HG02938 (cell line): Measurements from ENCODE around the gene KIF26B.

Experiments
- ATAC-seq: cut with Tn5 transposase; IDR thresholded peaks from one replicate; pipeline ENCODE4 v1.9.1; 2021; ENCODE audit warnings: mild to moderate bottlenecking, moderate library complexity; ENCODE audit not compliant: unreplicated experiment

KIF26B gene

GRCh38 chr1:245205864-245206263 is 51.1 kb downstream of the KIF26B start:
- no peak for ATAC-seq

- no peak for ATAC-seq
Observed at GRCh38 chr1:245207056-245207638, 52.4 kb downstream of the KIF26B start.

DNA sequence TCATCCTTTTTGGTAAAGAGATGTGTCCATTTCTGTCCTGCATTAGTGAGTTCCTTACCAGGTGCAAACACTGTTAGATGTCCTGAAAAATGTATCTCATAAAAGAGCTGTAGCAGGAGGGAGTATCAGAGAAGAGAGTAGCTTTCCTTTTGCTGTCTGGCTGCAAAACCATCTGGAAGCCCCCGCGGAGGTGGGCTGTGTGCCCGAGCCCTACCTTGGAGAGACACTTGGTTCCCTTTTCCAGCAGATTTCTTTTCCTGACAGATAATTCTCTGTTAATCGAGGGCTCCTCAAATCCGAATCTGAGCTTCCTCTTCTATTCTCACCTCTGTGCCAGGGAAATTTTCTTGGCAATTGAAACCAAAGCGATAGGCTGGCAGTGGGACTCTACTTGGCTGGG is 53.0 kb downstream of the KIF26B start:
- ATAC-seq, result no peak

- ATAC-seq, result no peak
Observed at GRCh38 chr1:245209658-245210435, 55.1 kb downstream of the KIF26B start.

GRCh38 chr1:245211035-245211749 is 56.4 kb downstream of the KIF26B start:
- ATAC-seq, result no peak

GRCh38 chr1:245211761-245212160 is 57.0 kb downstream of the KIF26B start:
- no peak for ATAC-seq

DNA sequence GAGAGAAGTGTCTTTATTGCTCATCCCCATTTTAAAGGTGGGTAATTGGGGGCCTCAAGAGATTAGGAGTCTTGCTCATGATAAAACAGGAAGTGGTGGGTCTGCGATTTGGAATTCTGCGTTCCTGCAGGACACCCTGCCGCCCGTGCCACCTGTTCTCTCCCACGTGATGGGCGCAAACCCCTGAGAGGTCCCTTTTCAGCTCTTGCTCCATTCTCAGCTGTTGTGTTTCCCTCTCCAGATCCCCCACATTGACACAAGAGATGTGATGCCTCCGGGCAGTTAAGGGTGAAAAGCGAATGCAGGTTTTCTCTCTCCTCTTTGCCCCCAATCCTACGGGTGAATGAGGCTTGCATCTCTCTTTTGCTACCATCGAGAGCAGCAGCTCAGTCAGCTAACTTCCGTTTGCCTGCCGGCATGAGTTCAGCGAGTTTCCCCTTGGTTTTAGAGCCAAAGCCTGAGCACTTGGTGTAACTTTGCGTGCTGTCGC is 57.5 kb downstream of the KIF26B start:
- ATAC-seq, result no peak

DNA sequence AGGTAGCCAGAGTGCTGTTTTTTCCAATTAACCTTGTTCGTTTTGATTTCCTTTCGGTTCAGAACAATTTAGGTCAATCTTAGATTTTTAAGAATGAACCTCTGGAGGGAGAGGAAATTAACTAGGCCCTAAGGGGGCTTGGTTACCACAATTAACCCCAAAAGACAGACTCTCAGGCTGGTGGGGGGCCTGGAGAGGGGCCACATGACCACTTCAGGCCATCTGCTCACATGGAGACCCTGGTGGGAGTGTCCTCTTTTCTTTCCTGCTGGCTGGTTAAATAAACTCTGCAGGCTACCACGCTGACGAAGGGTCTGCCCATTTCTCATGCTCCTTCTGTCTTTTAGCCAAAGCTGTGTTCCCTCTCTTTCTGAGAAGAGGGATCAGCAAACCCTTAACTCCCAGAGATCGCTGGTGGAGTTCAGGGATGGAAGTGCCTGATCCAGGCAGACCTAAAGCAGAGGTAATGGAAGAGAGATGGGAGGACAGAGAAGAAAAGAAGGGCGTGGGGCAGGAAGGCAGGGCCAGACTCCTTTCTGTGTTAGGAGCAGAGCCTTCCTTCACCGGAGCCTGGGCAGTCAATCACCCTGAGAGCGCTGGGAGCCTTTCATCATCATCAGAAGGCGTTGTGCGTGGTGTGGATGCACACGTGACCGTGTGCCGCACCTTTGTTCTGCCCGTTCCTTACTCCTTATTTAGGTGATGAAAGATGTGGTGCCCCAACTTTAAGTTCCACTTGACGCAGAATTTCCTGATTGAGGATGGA is 58.5 kb downstream of the KIF26B start:
- no peak for ATAC-seq

DNA sequence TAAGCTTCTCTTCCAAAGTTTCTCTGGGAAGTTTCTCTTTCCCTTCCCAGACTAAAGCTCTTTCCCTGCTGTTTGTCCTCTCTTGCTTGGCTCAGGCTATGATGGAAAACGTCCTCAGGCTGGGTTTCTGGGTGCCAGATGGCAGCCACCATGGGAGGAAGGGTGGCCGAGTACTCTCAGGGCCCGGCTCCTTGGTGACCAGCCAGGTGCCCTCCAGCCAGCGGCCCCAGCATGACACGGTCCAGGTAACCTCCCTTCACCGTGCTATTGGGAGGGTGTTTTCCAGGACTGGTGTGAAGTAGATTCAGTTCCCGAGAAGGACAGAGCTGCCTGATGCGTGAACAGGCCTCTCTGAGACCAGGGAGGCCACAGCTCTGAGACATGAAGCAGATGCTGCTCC is 60.3 kb downstream of the KIF26B start:
- ATAC-seq, result no peak

DNA sequence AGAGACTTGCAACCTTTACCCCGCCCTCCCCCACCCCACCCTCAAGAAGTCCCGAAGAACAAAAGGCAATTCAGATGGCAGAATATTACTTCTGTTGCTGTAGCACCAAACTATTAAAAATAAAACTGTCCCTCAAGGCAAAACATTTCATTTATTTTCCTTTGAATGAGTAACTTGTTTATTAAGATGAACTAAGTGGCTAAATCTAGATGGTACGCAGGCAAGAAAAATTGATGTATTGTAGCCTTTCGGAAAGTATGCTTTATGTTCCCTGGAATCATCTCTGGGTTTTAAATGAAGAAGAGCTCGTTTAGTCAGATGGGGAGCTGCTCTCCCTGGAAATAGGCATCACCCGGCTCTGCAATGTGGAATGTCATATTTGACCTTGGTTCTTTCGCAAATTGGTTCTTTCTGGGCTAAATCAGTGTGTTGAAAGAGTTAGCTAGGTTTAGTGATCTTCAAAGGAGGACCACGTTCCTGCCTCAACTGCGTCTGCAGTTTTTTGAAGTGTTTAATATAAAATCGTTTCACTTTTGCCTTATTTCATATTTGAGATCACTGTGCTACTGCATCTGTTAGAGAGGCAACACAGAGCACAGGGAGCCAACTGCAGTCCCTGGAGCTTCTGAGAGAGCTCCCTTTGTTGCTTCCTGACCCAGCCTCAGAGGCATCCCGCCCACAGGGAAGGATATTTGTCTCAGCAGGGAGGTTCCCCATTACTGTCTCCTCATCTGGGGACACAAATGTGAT is 61.8 kb downstream of the KIF26B start:
- ATAC-seq, result no peak

GRCh38 chr1:245217853-245218608 is 63.2 kb downstream of the KIF26B start:
- no peak for ATAC-seq

GRCh38 chr1:245220381-245220985 is 65.7 kb downstream of the KIF26B start:
- no peak for ATAC-seq

GRCh38 chr1:245221805-245222204 is 67.0 kb downstream of the KIF26B start:
- no peak for ATAC-seq

DNA sequence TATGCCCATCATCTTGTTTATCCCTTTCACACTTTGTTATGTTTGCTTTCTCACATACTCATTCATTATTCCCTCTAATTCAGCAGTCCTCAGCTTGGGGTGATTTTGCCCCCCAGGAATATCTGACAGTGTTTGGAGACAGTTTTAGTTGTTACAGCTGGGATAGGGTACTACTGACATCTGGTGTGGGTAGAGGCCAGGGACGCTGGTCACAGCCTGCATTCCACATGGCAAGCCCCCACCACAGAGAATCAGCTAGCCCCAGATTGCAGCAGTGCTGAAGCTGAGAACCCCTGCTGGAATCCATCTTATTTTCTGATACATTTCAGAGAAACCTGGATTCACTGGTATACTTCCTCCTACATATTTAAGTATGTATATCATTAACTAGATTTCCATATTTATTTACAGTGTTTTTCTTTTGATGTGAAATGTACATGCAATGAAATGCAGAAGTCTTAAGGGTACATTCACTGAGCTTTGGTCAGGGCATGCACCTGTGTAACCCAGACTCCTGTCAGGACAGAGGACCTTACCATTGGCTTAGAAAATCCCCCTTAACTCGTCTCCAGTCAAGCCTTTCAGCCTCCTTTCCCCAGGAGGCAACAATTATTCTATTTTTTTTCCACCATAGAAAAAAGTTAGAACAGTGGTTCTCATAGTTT is 68.3 kb downstream of the KIF26B start:
- ATAC-seq, result no peak

DNA sequence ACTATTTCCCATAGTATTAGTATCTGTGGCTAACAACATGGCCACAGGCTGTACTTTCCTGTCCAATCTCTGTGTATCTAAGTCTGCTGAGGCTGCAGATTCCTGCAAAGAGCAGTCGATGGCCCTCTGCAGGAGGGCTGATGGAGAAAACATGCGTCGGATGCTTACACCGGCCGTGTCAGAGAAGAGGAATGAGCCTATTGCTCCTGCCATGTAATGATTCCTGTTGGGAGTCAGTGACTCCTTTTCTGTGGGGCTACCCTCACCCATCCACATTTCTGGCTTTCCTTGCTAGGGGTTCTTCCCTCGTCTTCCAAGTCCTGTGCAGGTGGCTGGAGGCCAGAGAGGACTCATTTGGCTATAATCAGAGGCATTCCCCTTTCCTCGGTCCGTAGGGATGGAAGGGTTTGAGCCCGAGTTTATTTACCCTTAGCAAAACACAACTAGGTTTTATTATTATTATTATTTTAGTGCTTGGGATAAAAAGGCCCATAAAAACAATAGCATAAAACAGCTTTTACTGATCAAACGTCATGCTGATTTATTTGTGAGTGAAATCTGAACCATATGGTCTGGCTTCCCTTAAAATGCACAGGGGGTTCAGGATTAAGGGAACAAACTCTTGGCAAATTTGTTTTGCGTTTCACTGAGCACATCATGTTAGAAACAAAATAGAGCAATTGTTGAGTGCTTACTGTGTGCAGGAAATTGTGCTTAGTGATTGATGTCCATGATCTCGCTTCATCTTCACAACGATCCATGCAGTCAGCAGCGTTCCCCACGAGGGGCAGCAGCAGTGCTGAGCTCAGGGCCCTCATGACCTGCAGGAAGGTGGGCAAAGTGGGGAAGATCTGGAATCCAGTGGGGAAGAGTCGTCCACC is 70.8 kb downstream of the KIF26B start:
- no peak for ATAC-seq

- no peak for ATAC-seq
Observed at GRCh38 chr1:245226203-245226499, 71.4 kb downstream of the KIF26B start.

- no peak for ATAC-seq
Observed at GRCh38 chr1:245229051-245229450, 74.3 kb downstream of the KIF26B start.

- no peak for ATAC-seq
Observed at GRCh38 chr1:245232931-245233330, 78.1 kb downstream of the KIF26B start.
